H1 (cell line): ENCODE results near the gene RCHY1. TPM values are rescaled to one million over a fixed set of nuclear protein-coding genes. Genes with fewer than 3 reads are reported as not detected.

Experiments
- CTCF ChIA-PET: fragments of 300-600 bp; sonication (Branson Sonifier 250); formaldehyde crosslinking; loops from one replicate; lab custom pipeline; 2021; ENCODE audit not compliant: partially characterized antibody; lab: Charles Lee
- POLR2A ChIA-PET: fragments of 300-600 bp; sonication (Branson Sonifier 250); formaldehyde crosslinking; loops from one replicate; lab custom pipeline; 2021; ENCODE audit warnings: inconsistent platforms; ENCODE audit not compliant: partially characterized antibody; lab: Charles Lee
- DNase-seq, 2 experiments: peaks; one replicate each; pipeline versions ENCODE4 v3.0.0 to v3.0.0-alpha.2; 2010 to 2022; ENCODE audit warnings: low spot score in 2 of 2, low read depth in 1 of 2, mixed read lengths in 1 of 2
- FAIRE-seq: peaks from 2 replicates; lab custom pipeline; 2011; peaks lifted over from hg19 to GRCh38; lab: Jason Lieb, UNC
- H2AFZ ChIP-seq: 2 replicates; pipeline ENCODE4 v1.8.1; 2012; ENCODE audit warnings: low read length, inconsistent platforms
- H2AK5ac ChIP-seq: 2 replicates; pipeline ENCODE4 v1.6.1; 2013; ENCODE audit warnings: low read depth, low read length
- H2BK120ac ChIP-seq: replicated peaks from 2 replicates; pipeline ENCODE3; 2013; ENCODE audit warnings: low read depth, low read length, inconsistent platforms
- H2BK12ac ChIP-seq: 2 replicates; pipeline ENCODE4 v1.6.1; 2013; ENCODE audit warnings: low read depth, low read length
- H2BK15ac ChIP-seq: 2 replicates; pipeline ENCODE4 v1.6.1; 2013; ENCODE audit warnings: low read length
- H2BK20ac ChIP-seq: 2 replicates; pipeline ENCODE4 v1.6.1; 2013; ENCODE audit warnings: low read length
- H2BK5ac ChIP-seq: 2 replicates; pipeline ENCODE4 v1.6.1; 2013; ENCODE audit warnings: low read depth, low read length
- H3K14ac ChIP-seq: 2 replicates; pipeline ENCODE4 v1.6.1; 2013; ENCODE audit warnings: inconsistent platforms; ENCODE audit not compliant: insufficient read length
- H3K18ac ChIP-seq: 2 replicates; pipeline ENCODE4 v1.6.1; 2013; ENCODE audit warnings: low read length; ENCODE audit errors: extremely low read depth
- H3K23ac ChIP-seq: 2 replicates; pipeline ENCODE4 v1.6.1; 2013; ENCODE audit warnings: inconsistent platforms; ENCODE audit not compliant: insufficient read length
- H3K23me2 ChIP-seq: 2 replicates; pipeline ENCODE4 v1.6.1; 2013; ENCODE audit warnings: low read depth, low read length
- H3K27ac ChIP-seq: 2 replicates; pipeline ENCODE4 v1.6.1; 2011; ENCODE audit warnings: low read depth, low read length, inconsistent platforms
- H3K27me3 ChIP-seq, 4 experiments: replicated peaks in 1 of 4; 1 replicate in 1 of 4; 2 replicates in 3 of 4; pipeline versions ENCODE4 v1.6.1 to v1.8.1; 2011 to 2013; ENCODE audit warnings: low read length in 3 of 4, mild to moderate bottlenecking in 3 of 4, inconsistent platforms in 2 of 4, mixed read lengths in 2 of 4, moderate library complexity in 1 of 4; ENCODE audit not compliant: control insufficient read depth in 3 of 4, insufficient read depth in 3 of 4; ENCODE audit errors: extremely low read depth in 1 of 4
- H3K36me3 ChIP-seq, 4 experiments: 2 replicates each; pipeline versions ENCODE4 v1.6.1 to v1.8.1; 2011 to 2013; ENCODE audit warnings: mild to moderate bottlenecking in 4 of 4, low read length in 3 of 4, moderate library complexity in 2 of 4, control low read depth in 1 of 4, inconsistent platforms in 1 of 4; ENCODE audit not compliant: insufficient read depth in 4 of 4, control insufficient read depth in 2 of 4
- H3K4ac ChIP-seq: replicated peaks from 2 replicates; pipeline ENCODE3; 2013; ENCODE audit warnings: low read length, low read depth, mixed read lengths, inconsistent platforms; ENCODE audit not compliant: insufficient read length
- H3K4me1 ChIP-seq, 4 experiments: replicated peaks in 1 of 4; 1 replicate in 1 of 4; 2 replicates in 3 of 4; pipeline versions ENCODE4 v1.6.1 to v1.8.1; 2011 to 2013; ENCODE audit warnings: low read length in 3 of 4, inconsistent platforms in 2 of 4, mixed read lengths in 1 of 4; ENCODE audit not compliant: insufficient read depth in 4 of 4, control insufficient read depth in 3 of 4
- H3K4me2 ChIP-seq, 2 experiments: 2 replicates each; pipeline versions ENCODE4 v1.6.1 to v1.8.1; 2011 to 2013; ENCODE audit warnings: low read depth in 2 of 2, low read length in 2 of 2, control low read depth in 1 of 2, inconsistent platforms in 1 of 2, mild to moderate bottlenecking in 1 of 2; ENCODE audit not compliant: insufficient read depth in 1 of 2
- H3K4me3 ChIP-seq, 4 experiments: fragments of 200-600, 300-600 bp in 1 of 4; sonication (generic), shearing (Covaris generic), sonication (Bioruptor Twin) in 1 of 4; 2 replicates each; pipeline versions ENCODE4 v1.5.1 to v1.8.1; 2011 to 2016; ENCODE audit warnings: low read length in 4 of 4, low read depth in 3 of 4, control low read depth in 2 of 4, inconsistent platforms in 2 of 4, mild to moderate bottlenecking in 2 of 4, mixed read lengths in 1 of 4, moderate library complexity in 1 of 4; ENCODE audit not compliant: insufficient read depth in 2 of 4; ENCODE audit errors: extremely low read depth in 1 of 4
- H3K56ac ChIP-seq: replicated peaks from 2 replicates; pipeline ENCODE3; 2013; ENCODE audit warnings: low read depth, mild to moderate bottlenecking, mixed read lengths, low read length, inconsistent platforms; ENCODE audit not compliant: insufficient read length
- H3K79me1 ChIP-seq: 2 replicates; pipeline ENCODE4 v1.6.1; 2013; ENCODE audit warnings: low read depth, low read length, control low read depth
- H3K79me2 ChIP-seq, 2 experiments: 2 replicates each; pipeline versions ENCODE4 v1.6.1 to v1.8.1; 2012 to 2013; ENCODE audit warnings: low read length in 2 of 2, mild to moderate bottlenecking in 2 of 2, inconsistent platforms in 1 of 2; ENCODE audit not compliant: insufficient read depth in 2 of 2, control insufficient read depth in 1 of 2
- H3K9ac ChIP-seq, 4 experiments: replicated peaks in 1 of 4; 1 replicate in 1 of 4; 2 replicates in 3 of 4; pipeline versions ENCODE4 v1.6.1 to v1.8.1; 2011 to 2013; ENCODE audit warnings: low read depth in 3 of 4, low read length in 3 of 4, control low read depth in 2 of 4, mild to moderate bottlenecking in 2 of 4, moderate library complexity in 2 of 4, inconsistent platforms in 1 of 4; ENCODE audit errors: extremely low read depth in 1 of 4
- H3K9me3 ChIP-seq, 2 experiments: 2 replicates each; pipeline versions ENCODE4 v1.6.1 to v1.8.1; 2012 to 2013; ENCODE audit warnings: mild to moderate bottlenecking in 2 of 2, moderate library complexity in 2 of 2, control low read depth in 1 of 2, inconsistent platforms in 1 of 2, low read depth in 1 of 2, low read length in 1 of 2, mixed read lengths in 1 of 2; ENCODE audit not compliant: insufficient read depth in 2 of 2
- H4K20me1 ChIP-seq, 2 experiments: replicated peaks in 1 of 2; 2 replicates each; pipeline versions ENCODE3 to v1.8.1; 2011 to 2013; ENCODE audit warnings: inconsistent platforms in 2 of 2, low read length in 2 of 2, mild to moderate bottlenecking in 1 of 2; ENCODE audit not compliant: insufficient read depth in 2 of 2, control insufficient read depth in 1 of 2
- H4K5ac ChIP-seq: 2 replicates; pipeline ENCODE4 v1.6.1; 2013; ENCODE audit warnings: low read length, low read depth, mixed read lengths, inconsistent platforms; ENCODE audit not compliant: insufficient read length
- H4K8ac ChIP-seq: 2 replicates; pipeline ENCODE4 v1.8.0; 2013; ENCODE audit warnings: mild to moderate bottlenecking, moderate library complexity, low read length, inconsistent platforms; ENCODE audit not compliant: insufficient read depth; ENCODE audit errors: extremely low read depth
- H4K91ac ChIP-seq: replicated peaks from 2 replicates; pipeline ENCODE3; 2013; ENCODE audit warnings: low read length, mixed read lengths, inconsistent platforms; ENCODE audit not compliant: insufficient read length
- ASH2L ChIP-seq: fragments of 200-600, 300-600 bp; sonication (generic); IDR thresholded peaks from one replicate; pipeline ENCODE4 v1.7.1; 2017; ENCODE audit warnings: low read length
- CHD2 ChIP-seq: IDR thresholded peaks from 2 replicates; pipeline ENCODE4 v1.6.1; 2012; ENCODE audit warnings: low read length, improper control_type of control experiment
- KDM1A ChIP-seq: fragments of 200-600, 300-600 bp; sonication (generic); IDR thresholded peaks from 2 replicates; pipeline ENCODE4 v1.7.1; 2016; ENCODE audit warnings: mild to moderate bottlenecking, low read length, borderline replicate concordance
- PHF8 ChIP-seq: fragments of 200-600 bp; sonication (generic); conservative IDR thresholded peaks from 2 replicates; pipeline ENCODE4 v1.7.1; 2012; ENCODE audit warnings: low read depth, mild to moderate bottlenecking, inconsistent platforms, low read length, moderate library complexity
- RBBP5 ChIP-seq: IDR thresholded peaks from 2 replicates; pipeline ENCODE4 v1.7.1; 2012; ENCODE audit warnings: low read depth, mild to moderate bottlenecking, inconsistent platforms, low read length, moderate library complexity, borderline replicate concordance
- SIN3A ChIP-seq, 2 experiments: IDR thresholded peaks in 1 of 2; conservative IDR thresholded peaks in 1 of 2; 2 replicates each; pipeline ENCODE4 v1.6.1; 2011 to 2012; ENCODE audit warnings: low read length in 2 of 2, improper control_type of control experiment in 1 of 2, low read depth in 1 of 2, mild to moderate bottlenecking in 1 of 2
- YY1 ChIP-seq: IDR thresholded peaks from 2 replicates; pipeline ENCODE4 v1.6.1; 2011; ENCODE audit warnings: low read depth, mild to moderate bottlenecking, low read length
- WGBS, 2 experiments: shearing (Covaris generic) in 1 of 2; methylation state at CpG; one replicate each; pipeline versions ENCODE4 v1.1.6 to v1.1.7; 2013 to 2015; ENCODE audit warnings: low lambda C conversion rate in 2 of 2, mixed read lengths in 2 of 2, inconsistent platforms in 1 of 2, low coverage in 1 of 2, missing lambda C conversion rate in 1 of 2; ENCODE audit not compliant: insufficient replicate concordance in 2 of 2, insufficient coverage in 1 of 2, insufficient read length in 1 of 2; ENCODE audit errors: extremely low coverage in 1 of 2, missing lambda C conversion rate in 1 of 2; 5-methylcytosine and 5-hydroxymethylcytosine counted together
- long read RNA-seq, 2 experiments: library from RNA in 1 of 2; library from capped mRNA in 1 of 2; stranded (forward); transcript quantifications; one replicate each; pipeline ENCODE4 v2.0.0, GENCODE V29; 2021; ENCODE audit warnings: inconsistent platforms in 1 of 2
- polyA minus RNA-seq, 3 experiments: library from RNA; depleted of rRNA, polyadenylated mRNA; stranded (reverse); fragments of >200 nt; gene quantifications; 1 replicate in 2 of 3; 2 replicates in 1 of 3; pipeline ENCODE4 v1.2.3, GENCODE V29; 2011
- polyA plus RNA-seq, 7 experiments: library from polyadenylated mRNA; depleted of rRNA in 3 of 7; stranded (reverse) in 5 of 7; unstranded in 2 of 7; fragments of >200 nt in 5 of 7; fragments of 200-250 nt in 2 of 7; gene quantifications; 1 replicate in 5 of 7; 2 replicates in 1 of 7; 4 replicates in 1 of 7; pipeline versions ENCODE4 v1.2.1 to v1.2.3, GENCODE V29; 2011 to 2013; ENCODE audit warnings: missing spikeins in 2 of 7, mixed read lengths in 2 of 7
- total RNA-seq: library from RNA; stranded (reverse); fragmentation: NEBNext Ultra II Directional; extraction: Animal tissue kit (Norgen Biotek cat#: 25700); gene quantifications from 2 replicates; pipeline ENCODE4 v1.2.1, GENCODE V29; 2021

The RCHY1 gene
- 39.8 and 44.0 TPM in 2 replicates for total RNA-seq
- polyA plus RNA-seq (2011; rRNA removed) = 19.7 and 30.3 TPM in 2 replicates
- 50.0 TPM for polyA plus RNA-seq (2011; cell fraction: cytosol; rRNA removed)
- 8.9 TPM for polyA plus RNA-seq (2011; cell fraction: nucleus; rRNA removed)
- 52.5 to 76.2 TPM (median 61.2 TPM) in 4 replicates for polyA plus RNA-seq (2012, experiment 1 of 2)
- polyA plus RNA-seq (2012, experiment 2 of 2) = 9.6 TPM
- polyA plus RNA-seq (2013, experiment 1 of 2) = 25.6 TPM
- 24.8 TPM for polyA plus RNA-seq (2013, experiment 2 of 2)
- 29.9 and 31.8 TPM in 2 replicates for polyA minus RNA-seq (2011; rRNA and poly(A)+ RNA removed)
- polyA minus RNA-seq (2011; cell fraction: cytosol; rRNA and poly(A)+ RNA removed) = 18.9 TPM
- 20.8 TPM for polyA minus RNA-seq (2011; cell fraction: nucleus; rRNA and poly(A)+ RNA removed)
- long read RNA-seq, experiment 1, full-length matches to known transcripts = 25 of 39 reads
- long read RNA-seq, experiment 1, partial matches to known transcripts = 6 of 39 reads
- long read RNA-seq, experiment 1, other reads (novel, unspliced or antisense) = 8 of 39 reads
- long read RNA-seq, experiment 2, full-length matches to known transcripts = 121 of 153 reads
- long read RNA-seq, experiment 2, partial matches to known transcripts = 4 of 153 reads
- long read RNA-seq, experiment 2, other reads (novel, unspliced or antisense) = 28 of 153 reads

DNA sequence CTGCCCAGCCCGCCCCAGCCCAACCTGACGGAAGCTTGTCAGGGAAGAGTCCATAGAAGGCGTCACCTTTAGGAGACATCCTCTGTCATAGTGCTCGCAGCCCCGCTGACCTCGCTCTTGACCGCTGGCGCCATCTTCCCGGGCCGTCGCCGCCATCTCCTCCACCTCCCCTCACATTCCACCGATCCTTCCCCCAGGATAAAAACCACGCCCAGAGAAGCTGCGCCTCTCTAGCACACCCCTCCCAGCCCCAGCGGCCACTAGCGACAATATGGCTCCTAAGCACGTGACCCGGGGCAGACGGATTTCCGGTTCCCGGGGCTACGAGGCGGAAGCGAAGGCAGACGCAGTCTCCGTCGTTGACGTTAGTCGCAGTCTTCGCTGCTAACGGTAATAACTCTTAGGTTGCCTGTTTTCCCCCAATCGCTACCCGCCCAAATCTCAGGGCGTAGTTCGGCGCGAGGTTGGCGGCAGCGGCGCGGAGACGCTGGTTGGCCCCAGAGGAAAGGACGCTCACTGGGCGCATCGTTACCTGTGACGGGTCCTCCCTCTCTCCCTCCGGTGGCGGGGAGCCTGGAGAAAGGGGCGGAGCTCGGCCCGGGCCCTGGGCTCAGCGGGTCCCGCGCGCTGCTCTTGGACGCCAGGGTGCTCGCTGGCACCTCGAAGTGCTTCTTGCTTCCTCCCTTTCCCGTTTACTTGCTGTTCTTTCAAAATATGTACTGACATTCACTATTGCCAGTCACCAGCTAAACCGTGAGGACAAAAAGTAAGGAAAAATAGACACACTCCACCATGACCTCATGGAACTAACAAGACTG lies at the start of gene RCHY1, which contains the start of gene THAP6:
Gene RCHY1, minus strand, starts transcription at position 273 of the 818 bp plus-strand sequence. Its CDS starts 117 bp downstream, at position 156.
Gene THAP6, plus strand, starts transcription at position 343 of the 818 bp plus-strand sequence. CDS start 980 bp downstream, outside the sequence.
- peak within 1 kb of the TSS; percentile 95 for H2BK5ac ChIP-seq
- peaks cover 0 to 42% of the 10 kb centered on the region in 2 experiments; a peak in 3 of 4 replicates for H3K79me2 ChIP-seq
- H2BK15ac ChIP-seq = no peak within 1 kb of the TSS
- peak; percentile 81 for FAIRE-seq
- H4K91ac ChIP-seq = peak within 1 kb of the TSS; percentile 83
- H3K4ac ChIP-seq = peak within 1 kb of the TSS; percentile 63
- peak within 1 kb of the TSS; percentile 52 for H2BK120ac ChIP-seq
- peaks cover 7% of the 10 kb centered on the region for H3K23me2 ChIP-seq
- no peak within 1 kb of the TSS for H2BK20ac ChIP-seq
- no peak within 1 kb of the TSS for H3K23ac ChIP-seq
- H3K4me1 ChIP-seq = peaks cover 0 to 15% (median 7%) of the 10 kb centered on the region in 4 experiments; a peak in 4 of 7 replicates
- H4K20me1 ChIP-seq = no peaks in the 10 kb centered on the region
- H4K5ac ChIP-seq = peak within 1 kb of the TSS; percentile 88
- peak within 1 kb of the TSS; percentile 90 for H4K8ac ChIP-seq
- peaks cover 0 to 21% (median 9%) of the 10 kb centered on the region in 4 experiments; a peak in 7 of 8 replicates for H3K36me3 ChIP-seq
- H3K9me3 ChIP-seq = no peaks in the 10 kb centered on the region
- peak within 1 kb of the TSS; percentile 89 to 92 for H3K4me2 ChIP-seq
- peak within 1 kb of the TSS; percentile 94 for H2AFZ ChIP-seq
- no peaks in the 10 kb centered on the region for H3K27me3 ChIP-seq
- H2AK5ac ChIP-seq = no peak within 1 kb of the TSS
- H3K56ac ChIP-seq = peak within 1 kb of the TSS; percentile 70
- H3K9ac ChIP-seq = peak within 1 kb of the TSS; percentile 70 to 94 (median 87)
- ChIA-PET CTCF (interaction anchor here (1.5 kb wide), 1 partner anchor 41 kb away, joined by 3 read pairs; no protein-coding TSS in a partner anchor), POLR2A (interaction anchor here (0.6 to 1.9 kb wide), 13 partner anchors 9 to 580 kb away, joined by 3 to 11 read pairs (median 4); no protein-coding TSS in a partner anchor)
- peak within 1 kb of the TSS; percentile 100 for H3K18ac ChIP-seq
- peak within 1 kb of the TSS; percentile 87 for H3K27ac ChIP-seq
- H3K14ac ChIP-seq = no peak within 1 kb of the TSS
- 1% methylated on average over 56 of the region's 61 CpGs; no CpG with 5 or more reads in 1 of the 2 experiments for WGBS, 2 experiments
- DNase-seq = peak; percentile 86 to 93
- peak within 1 kb of the TSS; percentile 61; the same call in 1 of the 2 replicates for H2BK12ac ChIP-seq
- H3K79me1 ChIP-seq = no peaks in the 10 kb centered on the region
- peak within 1 kb of the TSS; percentile 70 to 93 (median 80) for H3K4me3 ChIP-seq
- TF ChIP-seq SIN3A (conservative IDR thresholded peaks at IDR 0.05 in 1 of 2, IDR thresholded peaks at IDR 0.05 in 1 of 2; ENCODE audit: low read depth in 1 of 2, low read length in 2 of 2) (peak in 1 of 2 experiments; percentile 76; a peak in 2 of 4 replicates), PHF8 (peak; percentile 92), ASH2L (peak; percentile 99), RBBP5 (peak; percentile 95; the same call in 1 of the 2 replicates), KDM1A (peak; percentile 48; the same call in 1 of the 2 replicates), YY1 (peak; percentile 97), CHD2 (peak; percentile 57; the same call in 1 of the 2 replicates)
